Parathyroid adenoma (tissue), 2 donors: ENCODE measurements around the gene SPTBN1.

Experiments
- H2AFZ ChIP-seq: fragments of 300-600 bp; sonication (generic); one replicate; pipeline ENCODE4 v1.7.0; 2017; ENCODE audit warnings: antibody characterized with exemption, mild to moderate bottlenecking
- H3K27ac ChIP-seq: fragments of 300-600 bp; sonication (generic); one replicate; pipeline ENCODE4 v1.7.0; 2017
- H3K27me3 ChIP-seq: fragments of 300-600 bp; sonication (generic); one replicate; pipeline ENCODE4 v1.7.0; 2017; ENCODE audit warnings: low read length; ENCODE audit not compliant: control insufficient read depth, insufficient read depth
- H3K36me3 ChIP-seq: fragments of 300-600 bp; sonication (generic); one replicate; pipeline ENCODE4 v1.7.0; 2017; ENCODE audit warnings: low read length; ENCODE audit not compliant: control insufficient read depth, insufficient read depth
- H3K4me1 ChIP-seq: fragments of 300-600 bp; sonication (generic); one replicate; pipeline ENCODE4 v1.7.0; 2017; ENCODE audit warnings: control low read depth
- H3K4me2 ChIP-seq: fragments of 300-600 bp; sonication (generic); one replicate; pipeline ENCODE4 v1.7.0; 2017; ENCODE audit warnings: low read length
- H3K4me3 ChIP-seq: fragments of 300-600 bp; sonication (generic); one replicate; pipeline ENCODE4 v1.7.0; 2017; ENCODE audit warnings: low read depth, low read length
- H3K79me2 ChIP-seq: fragments of 300-600 bp; sonication (generic); one replicate; pipeline ENCODE4 v1.7.0; 2017; ENCODE audit warnings: control low read depth
- H3K9ac ChIP-seq: fragments of 300-600 bp; sonication (generic); one replicate; pipeline ENCODE4 v1.7.0; 2017; ENCODE audit warnings: mild to moderate bottlenecking
- H3K9me3 ChIP-seq: fragments of 300-600 bp; sonication (generic); one replicate; pipeline ENCODE4 v1.7.0; 2017; ENCODE audit warnings: low read length; ENCODE audit not compliant: control insufficient read depth
- CTCF ChIP-seq: fragments of 300-600 bp; sonication (generic); IDR thresholded peaks from one replicate; pipeline ENCODE4 v1.7.0; 2017; ENCODE audit warnings: antibody characterized with exemption, mild to moderate bottlenecking
- donor health status: primary hyperparathyroidism.

SPTBN1 gene

GRCh38 chr2:54545702-54546450 is 89.7 kb downstream of the SPTBN1 start:
- Histone ChIP-seq H3K9me3 (no peaks in the 10 kb centered on the region), H3K4me2 (no peak overlapping the region), H2AFZ (no peak overlapping the region), H3K4me1 (peaks cover 40% of the 10 kb centered on the region), H3K36me3 (no peaks in the 10 kb centered on the region), H3K9ac (no peak overlapping the region), H3K27me3 (no peaks in the 10 kb centered on the region), H3K4me3 (no peak overlapping the region), H3K27ac (peak overlapping the region; percentile 34), H3K79me2 (peaks cover 51% of the 10 kb centered on the region)
- TF ChIP-seq CTCF, result no peak

GRCh38 chr2:54546518-54546917 is 90.4 kb downstream of the SPTBN1 start:
- H3K9me3 ChIP-seq, result no peaks in the 10 kb centered on the region
- no peak overlapping the region for H3K4me3 ChIP-seq
- no peak for TF ChIP-seq CTCF
- no peaks in the 10 kb centered on the region for H3K27me3 ChIP-seq
- no peak overlapping the region for H2AFZ ChIP-seq
- no peak overlapping the region for H3K9ac ChIP-seq
- no peaks in the 10 kb centered on the region for H3K36me3 ChIP-seq
- H3K27ac ChIP-seq, result peak overlapping the region; percentile 34
- H3K79me2 ChIP-seq, result peaks cover 50% of the 10 kb centered on the region
- no peak overlapping the region for H3K4me2 ChIP-seq
- H3K4me1 ChIP-seq, result peaks cover 44% of the 10 kb centered on the region

- Histone ChIP-seq H2AFZ (no peak overlapping the region), H3K36me3 (no peaks in the 10 kb centered on the region), H3K27ac (no peak overlapping the region), H3K4me2 (no peak overlapping the region), H3K79me2 (peaks cover 46% of the 10 kb centered on the region), H3K9ac (no peak overlapping the region), H3K4me1 (peaks cover 45% of the 10 kb centered on the region), H3K27me3 (no peaks in the 10 kb centered on the region), H3K4me3 (no peak overlapping the region), H3K9me3 (no peaks in the 10 kb centered on the region)
- no peak for TF ChIP-seq CTCF
Measured at GRCh38 chr2:54546923-54547720, 91.0 kb downstream of the SPTBN1 start.

GRCh38 chr2:54549430-54549829 is 93.3 kb downstream of the SPTBN1 start:
- Histone ChIP-seq H3K79me2 (peaks cover 46% of the 10 kb centered on the region), H3K4me1 (peaks cover 45% of the 10 kb centered on the region), H3K9ac (no peak overlapping the region), H3K4me2 (peak overlapping the region; percentile 24), H3K4me3 (no peak overlapping the region), H3K9me3 (no peaks in the 10 kb centered on the region), H3K27ac (peak overlapping the region; percentile 71), H3K27me3 (no peaks in the 10 kb centered on the region), H3K36me3 (no peaks in the 10 kb centered on the region), H2AFZ (no peak overlapping the region)
- no peak for TF ChIP-seq CTCF
